Mucosa of stomach (tissue), 1 donor: ENCODE measurements around the gene TECPR1.

Source experiments
- H3K27me3 ChIP-seq: one replicate; pipeline ENCODE4 v1.7.0; 2013; ENCODE audit warnings: mild to moderate bottlenecking, low read length; ENCODE audit not compliant: control insufficient read depth, insufficient read depth
- H3K36me3 ChIP-seq: one replicate; pipeline ENCODE4 v1.7.0; 2013; ENCODE audit warnings: low read length; ENCODE audit not compliant: control insufficient read depth, insufficient read depth
- H3K4me1 ChIP-seq: one replicate; pipeline ENCODE4 v1.7.0; 2013; ENCODE audit warnings: mild to moderate bottlenecking, low read length; ENCODE audit not compliant: control insufficient read depth, insufficient read depth
- H3K4me3 ChIP-seq: one replicate; pipeline ENCODE4 v1.7.0; 2013; ENCODE audit warnings: low read length
- H3K9ac ChIP-seq: one replicate; pipeline ENCODE4 v1.7.0; 2013; ENCODE audit warnings: mild to moderate bottlenecking, low read length, moderate library complexity
- H3K9me3 ChIP-seq: one replicate; pipeline ENCODE4 v1.7.0; 2013; ENCODE audit warnings: mild to moderate bottlenecking, low read length, moderate library complexity; ENCODE audit not compliant: control insufficient read depth
- donor health status: Pancreatic carcinoma.

The TECPR1 gene

DNA sequence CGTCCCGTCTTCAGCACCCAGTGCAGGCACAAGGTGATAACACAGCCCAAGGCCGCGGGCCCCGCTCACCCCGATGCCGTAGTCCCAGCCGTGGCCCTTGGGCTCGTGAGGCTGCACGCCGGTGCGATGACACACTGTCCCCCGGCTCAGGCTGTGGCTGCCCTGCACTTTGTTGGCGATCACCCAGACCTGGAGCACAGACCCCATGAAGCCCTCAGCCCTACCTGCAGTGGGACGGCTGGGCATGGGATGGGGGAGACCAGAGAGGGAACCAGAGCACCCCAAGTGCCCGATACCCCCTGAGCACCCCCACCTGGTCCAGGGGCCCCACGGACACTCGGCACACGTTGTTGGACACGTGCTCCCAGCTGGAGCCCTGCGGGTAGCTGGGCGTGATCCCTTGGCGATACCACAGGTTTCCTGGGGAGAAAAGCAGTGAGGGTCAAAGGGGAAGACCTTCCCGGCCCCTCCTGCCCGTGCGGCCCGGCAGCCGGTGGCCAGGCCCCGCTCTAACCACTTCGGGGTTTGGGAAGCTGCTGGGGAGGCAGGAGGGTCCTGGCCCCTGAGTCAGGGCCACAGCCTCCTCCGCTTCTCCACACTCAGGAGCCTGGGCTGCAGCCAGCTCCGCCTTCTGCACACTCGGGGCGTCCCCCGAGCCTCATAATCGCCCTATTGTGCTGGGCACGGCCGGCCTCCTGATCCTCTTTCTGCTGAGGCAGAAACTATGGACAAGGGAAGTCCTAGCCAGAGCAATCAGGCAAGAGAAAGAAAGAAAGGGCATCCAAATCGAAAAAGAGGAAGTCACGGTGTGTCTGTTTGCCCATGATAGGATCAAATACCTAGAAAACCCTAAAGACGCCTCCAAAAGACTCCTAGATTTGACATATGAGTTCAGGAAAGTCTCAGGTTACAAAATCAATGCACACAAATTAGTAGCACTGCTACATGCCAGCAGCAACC is 34.1 kb downstream of the TECPR1 start:
- H3K36me3 ChIP-seq, result no peaks in the 10 kb centered on the region
- no peak overlapping the region for H3K9ac ChIP-seq

DNA sequence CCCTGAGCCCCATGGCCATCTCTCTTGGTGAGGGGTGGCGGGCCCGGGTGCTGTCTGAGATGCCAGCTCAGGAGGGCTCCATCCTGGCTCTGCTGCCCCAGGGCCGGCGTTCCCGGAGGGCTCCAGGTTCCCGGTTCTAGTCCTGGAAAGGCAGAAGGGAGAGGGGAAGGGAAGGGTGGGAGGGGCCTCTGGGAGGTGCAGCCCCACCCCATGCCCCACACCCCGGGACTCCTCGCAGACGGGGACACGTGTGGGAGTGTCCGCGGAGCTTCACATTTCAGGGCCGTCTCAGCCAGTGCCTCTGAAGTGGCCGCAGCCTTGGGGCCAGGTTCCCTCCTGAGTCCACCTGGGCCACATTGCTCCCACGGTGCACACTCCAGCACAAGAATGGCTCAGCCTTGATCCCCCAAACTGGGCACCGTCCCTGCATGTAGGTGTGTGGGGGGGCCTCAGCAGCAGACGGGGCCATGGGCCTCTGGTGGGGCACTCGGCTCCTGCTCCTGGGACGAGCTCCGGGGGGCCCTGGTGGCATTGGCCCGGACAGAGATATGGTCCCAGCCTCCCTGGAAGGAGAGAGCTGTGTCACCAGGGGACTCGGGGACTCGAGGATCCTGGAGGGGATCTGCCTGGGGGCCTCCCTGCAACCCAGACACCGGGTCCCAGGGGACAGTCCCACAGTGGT is 35.0 kb downstream of the TECPR1 start:
- Histone ChIP-seq H3K27me3 (no peaks in the 10 kb centered on the region), H3K4me3 (no peak overlapping the region), H3K9me3 (no peaks in the 10 kb centered on the region), H3K4me1 (peaks cover 22% of the 10 kb centered on the region), H3K36me3 (no peaks in the 10 kb centered on the region), H3K9ac (no peak overlapping the region)

More for the DNA sequence above, 34.1 kb downstream of the TECPR1 start:
- H3K4me1 ChIP-seq, result peaks cover 22% of the 10 kb centered on the region
- H3K9me3 ChIP-seq, result no peaks in the 10 kb centered on the region
- no peaks in the 10 kb centered on the region for H3K27me3 ChIP-seq
- no peak overlapping the region for H3K4me3 ChIP-seq

GRCh38 chr7:98215561-98216495 is 36.2 kb downstream of the TECPR1 start:
- Histone ChIP-seq H3K4me3 (no peak overlapping the region), H3K36me3 (no peaks in the 10 kb centered on the region), H3K9me3 (no peaks in the 10 kb centered on the region), H3K9ac (no peak overlapping the region), H3K27me3 (no peaks in the 10 kb centered on the region), H3K4me1 (peaks cover 22% of the 10 kb centered on the region)

- H3K9me3 ChIP-seq, result no peaks in the 10 kb centered on the region
- no peaks in the 10 kb centered on the region for H3K36me3 ChIP-seq
- H3K4me1 ChIP-seq, result peaks cover 22% of the 10 kb centered on the region
Observed at GRCh38 chr7:98214811-98215321, 37.2 kb downstream of the TECPR1 start.

GRCh38 chr7:98213888-98214810 is 37.9 kb downstream of the TECPR1 start:
- H3K36me3 ChIP-seq, result no peaks in the 10 kb centered on the region
- H3K9me3 ChIP-seq, result no peaks in the 10 kb centered on the region
- H3K4me1 ChIP-seq, result peaks cover 22% of the 10 kb centered on the region
- no peak overlapping the region for H3K9ac ChIP-seq
- H3K27me3 ChIP-seq, result no peaks in the 10 kb centered on the region
- no peak overlapping the region for H3K4me3 ChIP-seq

More at GRCh38 chr7:98214811-98215321, 37.2 kb downstream of the TECPR1 start:
- no peak overlapping the region for H3K9ac ChIP-seq
- H3K27me3 ChIP-seq, result no peaks in the 10 kb centered on the region
- no peak overlapping the region for H3K4me3 ChIP-seq

GRCh38 chr7:98213296-98213887 is 38.6 kb downstream of the TECPR1 start:
- Histone ChIP-seq H3K9ac (no peak overlapping the region), H3K4me3 (no peak overlapping the region), H3K9me3 (no peaks in the 10 kb centered on the region), H3K27me3 (no peaks in the 10 kb centered on the region), H3K4me1 (peaks cover 21% of the 10 kb centered on the region), H3K36me3 (no peaks in the 10 kb centered on the region)

DNA sequence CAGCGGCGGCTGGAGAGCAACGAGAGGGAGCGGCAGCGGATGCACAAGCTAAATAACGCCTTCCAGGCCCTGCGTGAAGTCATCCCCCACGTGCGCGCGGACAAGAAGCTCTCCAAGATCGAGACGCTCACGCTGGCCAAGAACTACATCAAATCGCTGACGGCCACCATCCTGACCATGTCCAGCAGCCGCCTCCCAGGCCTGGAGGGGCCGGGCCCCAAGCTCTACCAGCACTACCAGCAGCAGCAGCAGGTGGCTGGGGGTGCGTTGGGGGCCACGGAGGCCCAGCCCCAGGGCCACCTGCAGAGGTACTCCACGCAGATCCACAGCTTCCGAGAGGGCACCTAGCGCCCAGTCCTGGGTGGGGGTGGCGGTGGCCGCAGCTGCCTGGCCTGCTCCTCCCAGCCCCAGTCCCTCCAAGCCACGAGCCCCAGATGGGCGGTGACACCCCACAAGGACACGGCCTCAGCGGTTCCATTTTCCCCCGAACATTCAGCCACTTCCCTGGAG is 39.4 kb downstream of the TECPR1 start:
- H3K4me3 ChIP-seq, result no peak overlapping the region
- H3K4me1 ChIP-seq, result peaks cover 13% of the 10 kb centered on the region
- H3K27me3 ChIP-seq, result no peaks in the 10 kb centered on the region
- H3K36me3 ChIP-seq, result no peaks in the 10 kb centered on the region
- H3K9ac ChIP-seq, result no peak overlapping the region
- no peaks in the 10 kb centered on the region for H3K9me3 ChIP-seq

DNA sequence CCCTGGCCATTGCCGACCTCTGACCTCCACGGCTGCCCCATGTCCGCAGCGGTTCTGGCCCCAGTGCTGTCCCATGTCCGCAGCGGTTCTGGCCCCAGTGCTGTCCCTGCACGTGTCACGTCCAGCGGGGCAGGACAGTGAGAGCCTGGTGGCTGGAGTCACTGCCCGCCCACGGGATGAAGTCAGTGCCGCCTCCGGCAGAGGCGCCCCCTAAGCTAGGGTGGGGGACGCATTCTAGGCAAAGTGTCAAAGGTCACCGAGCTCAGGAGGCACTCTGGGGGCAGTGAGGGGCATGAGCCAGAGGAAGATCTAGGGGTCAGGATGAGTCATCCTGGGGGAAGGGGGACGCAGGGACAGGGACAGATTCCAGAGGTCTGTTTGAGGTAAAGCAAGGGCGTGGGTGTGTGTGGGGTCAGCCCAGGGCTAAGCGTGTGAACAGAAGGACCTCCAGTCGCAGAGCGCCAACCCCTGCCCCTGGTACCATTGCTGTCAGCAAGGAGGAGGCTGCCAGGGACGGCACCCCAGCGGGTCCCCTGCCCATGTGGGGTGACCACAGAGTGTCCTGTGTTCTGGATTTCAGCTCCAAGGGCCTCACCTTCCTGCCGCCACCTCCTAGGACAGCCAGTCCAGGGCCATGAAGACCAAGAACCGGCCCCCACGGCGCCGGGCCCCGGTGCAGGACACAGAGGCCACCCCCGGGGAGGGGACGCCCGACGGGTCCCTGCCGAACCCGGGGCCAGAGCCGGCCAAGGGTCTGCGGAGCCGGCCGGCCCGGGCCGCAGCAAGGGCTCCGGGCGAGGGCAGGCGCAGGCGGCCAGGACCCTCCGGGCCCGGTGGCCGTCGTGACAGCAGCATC is 40.1 kb downstream of the TECPR1 start:
- Histone ChIP-seq H3K9ac (peak overlapping the region; percentile 50), H3K27me3 (no peaks in the 10 kb centered on the region), H3K9me3 (no peaks in the 10 kb centered on the region), H3K4me3 (no peak overlapping the region), H3K36me3 (no peaks in the 10 kb centered on the region), H3K4me1 (peaks cover 11% of the 10 kb centered on the region)

DNA sequence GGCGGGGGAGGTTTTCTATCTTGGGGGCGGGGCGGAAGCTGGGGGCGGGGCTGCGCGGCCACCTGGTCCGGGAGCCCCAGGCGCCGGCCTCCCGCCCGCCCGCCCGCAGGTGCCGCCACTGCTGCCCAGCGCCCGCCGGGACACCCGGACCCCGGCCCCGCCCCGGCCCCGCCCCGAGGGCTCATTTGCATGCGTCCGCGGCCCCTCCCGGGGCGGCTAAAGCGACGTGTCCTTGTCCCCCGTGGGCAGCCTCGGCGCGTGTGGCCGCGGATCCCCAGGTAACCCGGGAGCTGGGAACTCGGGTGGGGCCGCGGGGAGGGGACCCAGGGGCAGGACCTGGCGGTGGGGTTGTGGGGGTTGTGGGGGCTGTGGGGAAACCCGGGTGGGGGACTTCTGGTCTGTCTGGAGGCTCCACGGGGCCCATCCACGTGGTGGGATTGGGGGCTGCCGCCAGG is 40.8 kb downstream of the TECPR1 start, which contains the start of gene BHLHA15:
Gene BHLHA15 (plus strand): TSS at position 219 of the 455 bp plus-strand sequence. CDS start 871 bp downstream, outside the sequence.
- peak within 1 kb of the TSS; percentile 50 for H3K9ac ChIP-seq

More for the DNA sequence above, 40.8 kb downstream of the TECPR1 start, which contains the start of gene BHLHA15:
- no peaks in the 10 kb centered on the region for H3K36me3 ChIP-seq
- H3K4me1 ChIP-seq, result peaks cover 11% of the 10 kb centered on the region
- H3K27me3 ChIP-seq, result no peaks in the 10 kb centered on the region
- H3K4me3 ChIP-seq, result no peak within 1 kb of the TSS
- H3K9me3 ChIP-seq, result no peaks in the 10 kb centered on the region
